Measurements from ENCODE around the gene CREB3L2. TPM values are rescaled to one million over a fixed set of nuclear protein-coding genes. Genes with fewer than 3 reads are reported as not detected.

The CREB3L2 gene
- total RNA-seq, 1 donor from 2014 or later = 50.6 TPM

- H3K4me3 Mint-ChIP-seq (ENCODE audit: unreplicated experiment) = no peak overlapping the region
- TF ChIP-seq, protein P1, sequence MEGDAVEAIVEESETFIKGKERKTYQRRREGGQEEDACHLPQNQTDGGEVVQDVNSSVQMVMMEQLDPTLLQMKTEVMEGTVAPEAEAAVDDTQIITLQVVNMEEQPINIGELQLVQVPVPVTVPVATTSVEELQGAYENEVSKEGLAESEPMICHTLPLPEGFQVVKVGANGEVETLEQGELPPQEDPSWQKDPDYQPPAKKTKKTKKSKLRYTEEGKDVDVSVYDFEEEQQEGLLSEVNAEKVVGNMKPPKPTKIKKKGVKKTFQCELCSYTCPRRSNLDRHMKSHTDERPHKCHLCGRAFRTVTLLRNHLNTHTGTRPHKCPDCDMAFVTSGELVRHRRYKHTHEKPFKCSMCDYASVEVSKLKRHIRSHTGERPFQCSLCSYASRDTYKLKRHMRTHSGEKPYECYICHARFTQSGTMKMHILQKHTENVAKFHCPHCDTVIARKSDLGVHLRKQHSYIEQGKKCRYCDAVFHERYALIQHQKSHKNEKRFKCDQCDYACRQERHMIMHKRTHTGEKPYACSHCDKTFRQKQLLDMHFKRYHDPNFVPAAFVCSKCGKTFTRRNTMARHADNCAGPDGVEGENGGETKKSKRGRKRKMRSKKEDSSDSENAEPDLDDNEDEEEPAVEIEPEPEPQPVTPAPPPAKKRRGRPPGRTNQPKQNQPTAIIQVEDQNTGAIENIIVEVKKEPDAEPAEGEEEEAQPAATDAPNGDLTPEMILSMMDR (IDR thresholded peaks at IDR 0.05; ENCODE audit: unreplicated experiment) = no peak
- no peak for DNase-seq (ENCODE audit: low spot score)
- H3K27me3 Mint-ChIP-seq (ENCODE audit: unreplicated experiment) = peaks cover 3% of the 10 kb centered on the region
- no peaks in the 10 kb centered on the region for H3K36me3 Mint-ChIP-seq (ENCODE audit: low read depth, unreplicated experiment)
- H3K9me3 Mint-ChIP-seq (ENCODE audit: unreplicated experiment) = no peaks in the 10 kb centered on the region
- no peak overlapping the region for H3K27ac Mint-ChIP-seq (ENCODE audit: unreplicated experiment)
- peaks cover 9% of the 10 kb centered on the region for H3K4me1 Mint-ChIP-seq (ENCODE audit: unreplicated experiment)
Observed at GRCh38 chr7:138006106-138006505, 4.2 kb upstream of the CREB3L2 start.

GRCh38 chr7:138004936-138005335 lies 3.0 kb upstream of the CREB3L2 start:
- Mint-ChIP-seq H3K9me3 (ENCODE audit: unreplicated experiment) (no peaks in the 10 kb centered on the region), H3K27ac (ENCODE audit: unreplicated experiment) (no peak overlapping the region), H3K27me3 (ENCODE audit: unreplicated experiment) (peaks cover 3% of the 10 kb centered on the region), H3K4me1 (ENCODE audit: unreplicated experiment) (peaks cover 18% of the 10 kb centered on the region), H3K4me3 (ENCODE audit: unreplicated experiment) (no peak overlapping the region), H3K36me3 (ENCODE audit: low read depth, unreplicated experiment) (no peaks in the 10 kb centered on the region)
- TF ChIP-seq, protein P1 (IDR thresholded peaks at IDR 0.05; ENCODE audit: unreplicated experiment) = no peak
- no peak for DNase-seq (ENCODE audit: low spot score)

DNA sequence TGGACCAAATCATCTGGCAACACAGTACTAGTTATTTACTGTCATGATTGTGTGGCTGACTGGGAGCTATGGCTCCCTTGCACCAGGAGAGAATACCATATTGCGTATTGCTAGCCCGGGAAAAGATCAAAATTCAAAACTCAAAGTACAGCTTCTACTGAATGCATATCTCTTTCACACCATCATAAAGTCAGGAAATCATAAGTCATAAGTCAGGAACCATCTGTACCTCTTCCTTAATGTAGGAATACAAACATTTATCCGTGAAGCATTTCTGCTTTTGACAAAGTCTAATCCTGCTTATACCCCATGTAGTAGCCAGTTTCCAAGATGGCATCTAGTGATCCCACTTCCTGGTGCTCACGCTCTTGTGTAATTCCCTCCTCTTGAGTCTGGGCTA lies 2.2 kb upstream of the CREB3L2 start:
- TF ChIP-seq, protein P1 (IDR thresholded peaks at IDR 0.05; ENCODE audit: unreplicated experiment) = no peak
- H3K27me3 Mint-ChIP-seq (ENCODE audit: unreplicated experiment) = peaks cover 5% of the 10 kb centered on the region
- H3K27ac Mint-ChIP-seq (ENCODE audit: unreplicated experiment) = no peak overlapping the region
- no peak overlapping the region for H3K4me3 Mint-ChIP-seq (ENCODE audit: unreplicated experiment)
- H3K4me1 Mint-ChIP-seq (ENCODE audit: unreplicated experiment) = peaks cover 25% of the 10 kb centered on the region
- no peak for DNase-seq (ENCODE audit: low spot score)
- H3K36me3 Mint-ChIP-seq (ENCODE audit: low read depth, unreplicated experiment) = peaks cover 4% of the 10 kb centered on the region
- no peaks in the 10 kb centered on the region for H3K9me3 Mint-ChIP-seq (ENCODE audit: unreplicated experiment)

GRCh38 chr7:138002828-138003189 lies 923 bp upstream of the CREB3L2 start:
- H3K4me1 Mint-ChIP-seq (ENCODE audit: unreplicated experiment) = peaks cover 30% of the 10 kb centered on the region
- peak overlapping the region; percentile 86 for H3K27ac Mint-ChIP-seq (ENCODE audit: unreplicated experiment)
- H3K27me3 Mint-ChIP-seq (ENCODE audit: unreplicated experiment) = peaks cover 5% of the 10 kb centered on the region
- TF ChIP-seq, protein P1 (IDR thresholded peaks at IDR 0.05; ENCODE audit: unreplicated experiment) = no peak
- H3K4me3 Mint-ChIP-seq (ENCODE audit: unreplicated experiment) = peak overlapping the region; percentile 97
- DNase-seq (ENCODE audit: low spot score) = no peak
- peaks cover 8% of the 10 kb centered on the region for H3K36me3 Mint-ChIP-seq (ENCODE audit: low read depth, unreplicated experiment)
- H3K9me3 Mint-ChIP-seq (ENCODE audit: unreplicated experiment) = no peaks in the 10 kb centered on the region

DNA sequence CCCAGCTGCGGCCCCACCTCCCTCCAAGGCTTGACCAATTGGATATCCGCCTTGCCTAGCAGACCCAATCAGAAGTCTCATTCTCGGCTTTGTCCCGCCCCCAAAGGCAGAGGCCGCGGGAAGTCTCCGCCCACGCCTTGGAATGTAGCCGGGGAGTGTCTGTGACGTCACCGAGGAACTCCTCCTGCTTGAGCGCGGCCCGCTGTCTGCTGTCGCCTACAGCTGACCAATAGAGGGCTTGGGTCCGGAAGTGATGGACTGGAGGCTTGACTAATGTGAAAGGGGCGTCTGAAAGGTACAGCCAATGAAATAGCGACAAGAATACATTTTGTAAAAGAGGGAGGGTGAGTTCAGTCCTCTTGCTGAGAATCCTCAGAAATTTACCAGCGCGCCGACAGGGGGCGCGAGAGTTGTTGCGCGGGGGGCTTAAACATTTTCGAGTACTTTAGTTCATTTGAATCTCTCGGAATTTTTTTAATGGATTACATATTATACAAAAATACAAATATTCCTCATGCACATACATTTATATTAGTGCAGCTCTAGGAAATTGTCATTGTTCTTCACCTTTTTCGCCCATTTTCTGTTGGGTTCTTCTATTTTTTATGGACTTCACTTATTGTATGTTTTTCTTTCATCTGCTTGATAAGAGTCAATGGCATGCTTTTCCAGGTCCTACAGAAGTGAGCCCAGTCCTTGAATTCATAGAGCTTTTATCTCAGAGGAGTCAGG lies 376 bp upstream of the CREB3L2 start:
- H3K4me3 Mint-ChIP-seq (ENCODE audit: unreplicated experiment) = peak overlapping the region; percentile 97
- H3K27me3 Mint-ChIP-seq (ENCODE audit: unreplicated experiment) = peaks cover 5% of the 10 kb centered on the region
- H3K9me3 Mint-ChIP-seq (ENCODE audit: unreplicated experiment) = no peaks in the 10 kb centered on the region
- H3K27ac Mint-ChIP-seq (ENCODE audit: unreplicated experiment) = peak overlapping the region; percentile 86
- TF ChIP-seq, protein P1 (IDR thresholded peaks at IDR 0.05; ENCODE audit: unreplicated experiment) = peak; percentile 95
- H3K4me1 Mint-ChIP-seq (ENCODE audit: unreplicated experiment) = peaks cover 30% of the 10 kb centered on the region
- peak; percentile 99 for DNase-seq (ENCODE audit: low spot score)
- H3K36me3 Mint-ChIP-seq (ENCODE audit: low read depth, unreplicated experiment) = peaks cover 8% of the 10 kb centered on the region
